Myocyte (in vitro differentiated cells): ENCODE results near the gene GOLGA1. TPM values are rescaled to one million over a fixed set of nuclear protein-coding genes. Genes with fewer than 3 reads are reported as not detected.
"Not testable (repeated sequence)": the region's sequence is repeated elsewhere in the genome, so short reads cannot be mapped to it uniquely, and the experiment has no call there.

Source experiments
- DNase-seq: peaks from one replicate; pipeline ENCODE4 v3.0.0-alpha.2; 2012; ENCODE audit warnings: low read depth
- total RNA-seq: library from RNA; depleted of rRNA; stranded (reverse); fragments of >200 nt; gene quantifications from 2 replicates; pipeline ENCODE4 v1.2.3, GENCODE V29; 2014

Gene GOLGA1
- total RNA-seq, 1 donor from 2014 or later, result 17.3 TPM

GRCh38 chr9:124839612-124840299 lies 101.1 kb downstream of the GOLGA1 start:
- peak; percentile 78 for DNase-seq

DNA sequence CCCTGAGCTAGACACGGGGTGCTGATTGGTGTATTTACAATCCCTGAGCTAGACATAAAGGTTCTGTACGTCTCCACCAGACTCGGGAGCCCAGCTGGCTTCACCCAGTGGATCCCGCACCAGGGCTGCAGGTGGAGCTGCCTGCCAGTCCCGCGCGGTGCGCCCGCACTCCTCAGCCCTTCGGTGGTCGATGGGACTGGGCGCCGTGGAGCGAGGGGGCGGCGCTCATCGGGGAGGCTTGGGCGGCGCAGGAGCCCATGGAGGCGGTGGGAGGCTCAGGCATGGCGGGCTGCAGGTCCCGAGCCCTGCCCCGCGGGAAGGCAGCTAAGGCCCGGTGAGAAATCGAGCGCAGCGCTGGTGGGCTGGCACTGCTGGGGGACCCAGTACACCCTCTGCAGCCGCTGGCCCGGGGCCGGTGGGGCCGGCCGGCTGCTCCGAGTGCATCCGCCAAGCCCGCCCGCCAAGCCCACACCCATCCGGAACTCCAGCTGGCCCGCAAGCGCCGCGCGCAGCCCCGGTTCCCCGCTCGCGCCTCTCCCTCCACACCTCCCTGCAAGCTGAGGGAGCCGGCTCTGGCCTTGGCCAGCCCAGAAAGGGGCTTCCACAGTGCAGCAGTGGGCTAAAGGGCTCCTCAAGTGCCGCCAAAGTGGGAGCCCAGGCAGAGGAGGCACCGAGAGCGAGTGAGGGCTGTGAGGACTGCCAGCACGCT lies 102.2 kb downstream of the GOLGA1 start:
- DNase-seq, result not testable (repeated sequence)

GRCh38 chr9:124838132-124838531 lies 102.8 kb downstream of the GOLGA1 start:
- not testable (repeated sequence) for DNase-seq

- DNase-seq, result peak; percentile 90
These were observed 105.8 kb downstream of the GOLGA1 start for GRCh38 chr9:124835026-124835557.

GRCh38 chr9:124834591-124834990 lies 106.3 kb downstream of the GOLGA1 start:
- DNase-seq, result peak; percentile 82

DNA sequence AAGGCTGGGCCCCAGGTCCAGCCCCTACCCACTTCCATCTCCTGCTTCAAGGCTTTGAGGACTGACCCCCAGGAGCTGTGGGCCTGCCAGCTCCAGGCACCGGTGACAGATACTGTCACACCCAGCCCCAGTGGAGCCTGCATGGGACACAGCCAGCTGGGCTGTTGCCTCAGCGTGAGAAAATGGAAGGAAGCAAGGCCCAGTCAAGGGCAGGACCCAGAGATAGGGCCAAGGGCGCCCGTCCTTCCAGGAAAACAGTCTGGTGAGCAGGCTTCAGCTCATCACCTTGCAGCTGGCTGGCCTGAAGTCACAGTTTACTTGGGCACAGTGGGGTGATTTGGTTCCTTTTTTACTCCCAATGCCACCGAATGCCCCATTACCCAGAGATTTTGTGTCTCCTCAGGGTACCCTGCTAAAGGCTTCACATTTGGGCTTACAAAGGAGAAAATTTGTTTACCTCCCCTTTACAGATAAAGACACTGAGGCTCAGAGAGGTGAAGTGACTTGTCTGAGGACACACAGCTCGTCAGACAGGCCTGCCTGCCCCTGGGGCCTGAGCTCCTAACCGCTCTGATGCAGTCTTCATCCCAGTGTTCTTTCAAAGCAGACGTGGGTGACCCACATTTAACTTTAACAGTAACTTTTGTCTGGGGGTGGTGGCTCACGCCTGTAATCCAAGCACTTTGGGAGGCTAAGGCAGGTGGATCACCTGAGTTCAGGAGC lies 109.1 kb downstream of the GOLGA1 start:
- peak; percentile 57 for DNase-seq

DNA sequence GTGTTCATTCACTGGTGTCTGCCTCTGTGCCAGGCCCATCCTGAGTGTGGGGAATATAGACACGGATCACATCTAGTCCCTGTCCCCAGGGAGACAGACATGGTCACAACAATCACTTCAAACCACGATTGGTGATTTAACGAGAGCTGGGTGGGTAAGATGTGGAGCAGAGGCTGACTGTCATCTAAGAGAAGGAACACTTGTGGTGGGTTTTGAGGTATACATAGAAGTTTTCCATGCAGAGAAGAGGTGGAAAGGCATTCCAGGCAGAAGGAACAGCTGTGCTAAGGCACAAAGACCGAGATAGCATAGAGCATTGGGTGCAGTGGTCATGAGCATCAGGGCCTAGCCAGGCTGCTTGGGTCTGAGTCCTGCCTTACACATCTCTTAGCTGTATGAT lies 110.3 kb downstream of the GOLGA1 start:
- DNase-seq, result peak; percentile 67

DNA sequence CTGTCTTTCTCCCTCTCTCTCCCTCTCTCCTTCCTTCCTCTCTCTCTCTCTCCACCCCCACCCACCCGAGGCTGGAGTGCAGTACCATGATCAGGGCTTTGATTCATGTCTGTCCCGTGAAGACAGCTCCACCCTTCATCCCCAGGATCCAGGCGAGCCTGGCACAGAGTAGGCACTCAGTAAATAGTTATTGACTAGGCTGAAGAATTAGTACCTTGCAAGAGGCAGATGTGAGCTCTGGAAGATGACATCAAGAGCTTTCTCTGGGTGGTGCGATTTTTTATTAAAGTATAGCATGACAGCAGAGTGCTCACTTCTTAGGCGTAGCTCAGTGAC lies 111.6 kb downstream of the GOLGA1 start:
- DNase-seq, result no peak

DNA sequence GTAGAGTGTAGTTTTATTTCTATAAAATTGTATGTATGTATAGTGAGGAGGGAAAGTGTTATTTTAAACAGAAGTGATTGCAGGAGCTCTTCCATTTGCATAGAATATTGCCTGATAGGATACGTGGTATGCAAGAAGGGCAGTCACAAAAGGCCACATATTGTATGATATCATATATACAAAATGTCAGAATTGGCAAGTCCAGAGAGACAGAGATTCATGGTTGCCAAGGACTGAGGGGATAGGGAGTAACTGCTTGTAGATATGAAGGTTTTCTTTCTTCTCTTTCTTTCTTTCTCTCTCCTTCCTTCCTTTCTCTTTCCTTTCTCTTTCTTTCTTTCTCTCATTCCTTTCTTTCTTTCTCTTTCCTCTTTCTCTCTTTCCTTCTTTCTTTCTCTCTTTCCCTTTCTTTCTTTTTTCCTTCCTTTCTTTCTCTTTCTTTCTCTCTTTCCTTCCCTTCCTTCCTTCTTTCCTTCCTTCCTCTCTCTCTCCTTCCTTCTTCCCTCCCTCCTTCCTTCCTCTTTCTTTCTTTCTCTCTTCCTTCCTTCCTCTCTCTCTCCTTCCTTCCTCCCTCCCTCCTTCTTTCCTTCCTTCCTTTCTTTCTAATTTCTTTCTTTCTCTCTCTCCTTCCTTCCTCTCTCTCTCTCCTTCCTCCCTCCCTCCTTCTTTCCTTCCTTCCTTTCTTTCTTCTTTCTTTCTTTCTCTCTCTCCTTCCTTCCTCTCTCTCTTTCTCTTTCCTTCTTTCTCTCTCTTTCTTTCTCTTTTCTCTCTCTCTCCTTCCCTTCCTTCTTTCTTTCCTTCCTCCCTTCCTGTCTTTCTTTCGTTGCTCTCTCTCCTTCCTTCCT lies 112.2 kb downstream of the GOLGA1 start:
- no peak for DNase-seq

Other genes starting within 250 kb of the GOLGA1 start
- 1.9 and 2.1 TPM in 2 replicates for gene NR6A1, start 169.8 kb downstream of the GOLGA1 start, total RNA-seq
- gene OLFML2A, start 163.9 kb downstream of the GOLGA1 start, total RNA-seq, result 253 and 530 TPM in 2 replicates
- gene WDR38, start 87.6 kb downstream of the GOLGA1 start, total RNA-seq, result 0.16 TPM in 1 of 2 replicates, not detected in the other
- 1,729 and 2,407 TPM in 2 replicates for gene RPL35, start 79.1 kb downstream of the GOLGA1 start, total RNA-seq
- gene ARPC5L, start 79.0 kb downstream of the GOLGA1 start, total RNA-seq, result 31.7 and 32.2 TPM in 2 replicates
- 7.5 and 12.5 TPM in 2 replicates for gene SCAI, start 202.4 kb upstream of the GOLGA1 start, total RNA-seq
- gene PPP6C, start 248.7 kb upstream of the GOLGA1 start, total RNA-seq, result 37.8 and 39.0 TPM in 2 replicates